ENCODE measurements around the gene NUP210. TPM values are rescaled to one million over a fixed set of nuclear protein-coding genes. Genes with fewer than 3 reads are reported as not detected.

NUP210 gene
- polyA plus RNA-seq, 1 of the 3 experiments (the other 2 are of a cell fraction): 1.8 TPM

GRCh38 chr3:13404626-13405452, 15.3 kb downstream of the NUP210 start (continued):
- no peak for TF ChIP-seq RFX5 (IDR thresholded peaks at IDR 0.05; ENCODE audit: low read length)
- no peak for TF ChIP-seq FOXM1 (IDR thresholded peaks at IDR 0.05; ENCODE audit: low read depth)
- TF ChIP-seq JUND (IDR thresholded peaks at IDR 0.05): no peak

DNA sequence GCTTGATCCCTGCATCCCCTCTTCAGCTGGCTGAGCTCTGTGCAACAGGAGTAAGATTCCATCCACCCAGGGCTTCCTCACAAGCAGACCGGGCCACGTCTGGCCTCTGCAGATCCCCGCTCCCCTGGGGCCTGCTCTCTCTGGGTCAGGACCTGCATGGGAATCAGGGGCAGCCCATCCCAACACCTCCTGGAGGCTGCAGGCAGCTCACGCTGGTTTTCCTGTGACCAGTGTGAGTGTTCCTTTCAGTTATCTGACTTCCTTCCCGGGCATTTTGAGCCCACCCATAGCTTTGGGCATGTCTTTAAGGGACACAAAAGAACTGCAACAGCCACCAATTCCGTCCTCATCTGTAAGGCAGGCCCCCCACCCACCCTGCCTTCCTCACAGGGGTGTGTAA, 16.3 kb downstream of the NUP210 start:
- no peak for DNase-seq
- ChIA-PET POLR2A (no interaction called here), CTCF (interaction anchor here (1.6 kb wide), 1 partner anchor 13 kb away, joined by 5 read pairs; no protein-coding TSS in a partner anchor)
- WGBS (ENCODE audit: low lambda C conversion rate): 39% methylated on average over 3 of the region's 6 CpGs
- H4K20me1 ChIP-seq (ENCODE audit: insufficient read depth): no peaks in the 10 kb centered on the region
- no peak overlapping the region; a peak in 1 of 4 replicates for H3K27ac ChIP-seq (ENCODE audit: low read depth in 2 of 2, low read length in 1 of 2)
- H3K36me3 ChIP-seq (replicated peaks in 1 of 2; ENCODE audit: control insufficient read depth in 1 of 2, insufficient read depth in 2 of 2, low read length in 1 of 2): no peaks in the 10 kb centered on the region
- no peak overlapping the region for H3K4me2 ChIP-seq
- no peaks in the 10 kb centered on the region for H3K9me3 ChIP-seq
- H3K4me3 ChIP-seq (ENCODE audit: low read depth in 2 of 2, low read length in 1 of 2): no peak overlapping the region
- TF ChIP-seq, protein P1, sequence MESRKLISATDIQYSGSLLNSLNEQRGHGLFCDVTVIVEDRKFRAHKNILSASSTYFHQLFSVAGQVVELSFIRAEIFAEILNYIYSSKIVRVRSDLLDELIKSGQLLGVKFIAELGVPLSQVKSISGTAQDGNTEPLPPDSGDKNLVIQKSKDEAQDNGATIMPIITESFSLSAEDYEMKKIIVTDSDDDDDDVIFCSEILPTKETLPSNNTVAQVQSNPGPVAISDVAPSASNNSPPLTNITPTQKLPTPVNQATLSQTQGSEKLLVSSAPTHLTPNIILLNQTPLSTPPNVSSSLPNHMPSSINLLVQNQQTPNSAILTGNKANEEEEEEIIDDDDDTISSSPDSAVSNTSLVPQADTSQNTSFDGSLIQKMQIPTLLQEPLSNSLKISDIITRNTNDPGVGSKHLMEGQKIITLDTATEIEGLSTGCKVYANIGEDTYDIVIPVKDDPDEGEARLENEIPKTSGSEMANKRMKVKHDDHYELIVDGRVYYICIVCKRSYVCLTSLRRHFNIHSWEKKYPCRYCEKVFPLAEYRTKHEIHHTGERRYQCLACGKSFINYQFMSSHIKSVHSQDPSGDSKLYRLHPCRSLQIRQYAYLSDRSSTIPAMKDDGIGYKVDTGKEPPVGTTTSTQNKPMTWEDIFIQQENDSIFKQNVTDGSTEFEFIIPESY (IDR thresholded peaks at IDR 0.05; ENCODE audit: borderline replicate concordance, low read depth): no peak
- TF ChIP-seq MEF2A (IDR thresholded peaks at IDR 0.05; ENCODE audit: borderline replicate concordance, low read depth) (no peak), ELF1 (IDR thresholded peaks at IDR 0.05) (no peak), TEAD4 (IDR thresholded peaks at IDR 0.05; ENCODE audit: borderline replicate concordance, insufficient read depth) (no peak), SMC3 (IDR thresholded peaks at IDR 0.05; ENCODE audit: low read depth, low read length) (no peak), GATA2 (CRISPR knock-in tag; IDR thresholded peaks at IDR 0.05) (no peak), FOXJ3 (CRISPR knock-in tag; IDR thresholded peaks at IDR 0.05) (no peak), EP300 (IDR thresholded peaks at IDR 0.05; ENCODE audit: borderline replicate concordance in 1 of 2, low read depth in 1 of 2, low read length in 1 of 2) (no peak), JUND (IDR thresholded peaks at IDR 0.05) (no peak)
- TF ChIP-seq, protein P2, sequence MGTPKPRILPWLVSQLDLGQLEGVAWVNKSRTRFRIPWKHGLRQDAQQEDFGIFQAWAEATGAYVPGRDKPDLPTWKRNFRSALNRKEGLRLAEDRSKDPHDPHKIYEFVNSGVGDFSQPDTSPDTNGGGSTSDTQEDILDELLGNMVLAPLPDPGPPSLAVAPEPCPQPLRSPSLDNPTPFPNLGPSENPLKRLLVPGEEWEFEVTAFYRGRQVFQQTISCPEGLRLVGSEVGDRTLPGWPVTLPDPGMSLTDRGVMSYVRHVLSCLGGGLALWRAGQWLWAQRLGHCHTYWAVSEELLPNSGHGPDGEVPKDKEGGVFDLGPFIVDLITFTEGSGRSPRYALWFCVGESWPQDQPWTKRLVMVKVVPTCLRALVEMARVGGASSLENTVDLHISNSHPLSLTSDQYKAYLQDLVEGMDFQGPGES (IDR thresholded peaks at IDR 0.05; ENCODE audit: low read depth, low read length): no peak
- no peaks in the 10 kb centered on the region for H3K27me3 ChIP-seq (ENCODE audit: insufficient read depth)
- H3K79me2 ChIP-seq (ENCODE audit: insufficient read depth): no peaks in the 10 kb centered on the region
- H3K9me2 ChIP-seq: no peaks in the 10 kb centered on the region
- no peak overlapping the region for H3K9ac ChIP-seq
- H3K4me1 ChIP-seq (ENCODE audit: control insufficient read depth in 1 of 2, insufficient read depth in 2 of 2, low read depth in 1 of 2, low read length in 1 of 2): peaks cover 0 to 5% of the 10 kb centered on the region in 2 experiments; a peak in 1 of 4 replicates
- H3F3A ChIP-seq (replicated peaks; ENCODE audit: insufficient read depth): no peaks in the 10 kb centered on the region
- H2AFZ ChIP-seq (ENCODE audit: low read depth): no peak overlapping the region

Measured in SK-N-SH (cell line).